Gastrocnemius medialis (tissue), 4 donors: ENCODE results near the gene CSF2RB. TPM values are rescaled to one million over a fixed set of nuclear protein-coding genes. Genes with fewer than 3 reads are reported as not detected.

Experiments used
- ATAC-seq, 2 donors: fragments of 150-250 bp; one replicate each; pipeline ENCODE4 v1.9.1; 2016
- DNase-seq, 2 donors: peaks; one replicate each; pipeline ENCODE4 v3.0.0-alpha.2; 2019
- H3K27ac ChIP-seq, 4 donors: fragments of 200-600 bp; sonication (generic); 1 replicate in 1 of 4; 2 replicates in 3 of 4; pipeline ENCODE4 v1.5.1; 2016 to 2018; ENCODE audit warnings: mild to moderate bottlenecking in 2 of 4, moderate library complexity in 1 of 4
- H3K27me3 ChIP-seq, 3 donors: fragments of 200-600 bp; sonication (generic) in 2 of 3; 1 replicate in 1 of 3; 2 replicates in 2 of 3; pipeline versions ENCODE4 v1.5.1 to v1.6.0; 2016 to 2019; ENCODE audit warnings: mild to moderate bottlenecking in 1 of 3, moderate library complexity in 1 of 3
- H3K36me3 ChIP-seq, 2 donors: fragments of 200-600 bp; sonication (generic) in 1 of 2; one replicate each; pipeline ENCODE4 v1.5.1; 2017 to 2018
- H3K4me1 ChIP-seq, 2 donors: fragments of 200-600 bp; sonication (generic) in 1 of 2; one replicate each; pipeline ENCODE4 v1.5.1; 2016 to 2017; ENCODE audit warnings: mild to moderate bottlenecking in 2 of 2
- H3K4me3 ChIP-seq, 4 donors: fragments of 200-600 bp; sonication (generic) in 3 of 4; 1 replicate in 1 of 4; 2 replicates in 3 of 4; pipeline ENCODE4 v1.5.1; 2016 to 2019; ENCODE audit warnings: mild to moderate bottlenecking in 2 of 4
- H3K9me3 ChIP-seq, 3 donors: fragments of 200-600 bp; sonication (generic) in 2 of 3; 1 replicate in 1 of 3; 2 replicates in 2 of 3; pipeline ENCODE4 v1.5.1; 2016 to 2019
- POLR2A ChIP-seq, 2 donors: fragments of 450-650 bp; IDR thresholded peaks; one replicate each; pipeline ENCODE4 v1.6.1; 2017; ENCODE audit warnings: antibody characterized with exemption in 2 of 2, mild to moderate bottlenecking in 2 of 2, moderate library complexity in 2 of 2
- in situ Hi-C, 4 donors: fragments of 200-750 bp; cut with MboI; loops; one replicate each; pipeline versions ENCODE4 v1.15.0 to v1.8.0; 2017; ENCODE audit warnings: low sequenced_read_pairs in 4 of 4
- intact Hi-C: fragments of 100-400 bp; cut with DNase I; formaldehyde crosslinking; loops from one replicate; pipeline ENCODE4 v1.15.1; 2023; ENCODE audit warnings: low total_unique reads
- total RNA-seq, 4 donors: library from RNA; depleted of rRNA; stranded (reverse); fragments of >200 nt; gene quantifications; one replicate each; pipeline versions ENCODE4 v1.1.0 to v1.2.3, GENCODE V29; 2016
- TF ChIP-seq, protein P1 (sequence below), 5 experiments: fragments of 450-650 bp in 3 of 5; fragments of 200-600 bp in 2 of 5; sonication (generic) in 2 of 5; IDR thresholded peaks in 4 of 5; conservative IDR thresholded peaks in 1 of 5; 1 replicate in 4 of 5; 2 replicates in 1 of 5; pipeline ENCODE4 v1.5.1; 2016 to 2019; ENCODE audit warnings: antibody characterized with exemption in 5 of 5, mild to moderate bottlenecking in 3 of 5, moderate library complexity in 3 of 5

Gene CSF2RB
- total RNA-seq, 4 donors from 2014 or later = 1.2 to 2.0 (median 1.6) TPM

DNA sequence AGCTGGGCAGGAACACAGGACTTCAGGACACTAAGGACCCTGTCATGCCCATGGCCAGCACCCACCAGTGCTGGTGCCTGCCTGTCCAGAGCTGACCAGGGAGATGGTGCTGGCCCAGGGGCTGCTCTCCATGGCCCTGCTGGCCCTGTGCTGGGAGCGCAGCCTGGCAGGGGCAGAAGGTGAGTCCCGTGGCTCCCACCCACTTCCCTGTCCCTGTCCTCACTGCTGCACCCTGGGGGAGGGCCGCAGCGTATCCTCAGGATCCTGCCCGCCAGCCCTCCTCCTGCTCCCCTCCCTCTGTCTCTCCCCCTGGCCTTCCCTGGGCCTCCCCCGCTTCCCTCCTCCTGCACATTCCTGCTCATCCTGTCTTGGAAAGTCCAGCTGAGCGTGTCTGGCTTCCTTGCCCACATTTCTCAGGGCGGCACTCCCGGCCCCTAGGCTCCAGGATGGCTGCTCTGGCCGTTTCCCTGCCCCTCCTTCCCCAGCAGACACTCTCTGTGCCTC lies 8.7 kb downstream of the CSF2RB start:
- no peaks in the 10 kb centered on the region for H3K4me1 ChIP-seq
- DNase-seq (no peak), ATAC-seq (no peak)
- H3K27ac ChIP-seq = no peak overlapping the region
- in situ Hi-C loops = no loop called here
- intact Hi-C loops = no loop called here
- no peak overlapping the region for H3K4me3 ChIP-seq
- TF ChIP-seq POLR2A (IDR thresholded peaks at IDR 0.05) = no peak
- TF ChIP-seq, protein P1, sequence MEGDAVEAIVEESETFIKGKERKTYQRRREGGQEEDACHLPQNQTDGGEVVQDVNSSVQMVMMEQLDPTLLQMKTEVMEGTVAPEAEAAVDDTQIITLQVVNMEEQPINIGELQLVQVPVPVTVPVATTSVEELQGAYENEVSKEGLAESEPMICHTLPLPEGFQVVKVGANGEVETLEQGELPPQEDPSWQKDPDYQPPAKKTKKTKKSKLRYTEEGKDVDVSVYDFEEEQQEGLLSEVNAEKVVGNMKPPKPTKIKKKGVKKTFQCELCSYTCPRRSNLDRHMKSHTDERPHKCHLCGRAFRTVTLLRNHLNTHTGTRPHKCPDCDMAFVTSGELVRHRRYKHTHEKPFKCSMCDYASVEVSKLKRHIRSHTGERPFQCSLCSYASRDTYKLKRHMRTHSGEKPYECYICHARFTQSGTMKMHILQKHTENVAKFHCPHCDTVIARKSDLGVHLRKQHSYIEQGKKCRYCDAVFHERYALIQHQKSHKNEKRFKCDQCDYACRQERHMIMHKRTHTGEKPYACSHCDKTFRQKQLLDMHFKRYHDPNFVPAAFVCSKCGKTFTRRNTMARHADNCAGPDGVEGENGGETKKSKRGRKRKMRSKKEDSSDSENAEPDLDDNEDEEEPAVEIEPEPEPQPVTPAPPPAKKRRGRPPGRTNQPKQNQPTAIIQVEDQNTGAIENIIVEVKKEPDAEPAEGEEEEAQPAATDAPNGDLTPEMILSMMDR (IDR thresholded peaks at IDR 0.05 in 4 of 5, conservative IDR thresholded peaks at IDR 0.05 in 1 of 5) = no peak
- peaks cover 7 to 23% (median 20%) of the 10 kb centered on the region in 3 donors for H3K27me3 ChIP-seq
- H3K9me3 ChIP-seq = no peaks in the 10 kb centered on the region
- H3K36me3 ChIP-seq = no peaks in the 10 kb centered on the region

DNA sequence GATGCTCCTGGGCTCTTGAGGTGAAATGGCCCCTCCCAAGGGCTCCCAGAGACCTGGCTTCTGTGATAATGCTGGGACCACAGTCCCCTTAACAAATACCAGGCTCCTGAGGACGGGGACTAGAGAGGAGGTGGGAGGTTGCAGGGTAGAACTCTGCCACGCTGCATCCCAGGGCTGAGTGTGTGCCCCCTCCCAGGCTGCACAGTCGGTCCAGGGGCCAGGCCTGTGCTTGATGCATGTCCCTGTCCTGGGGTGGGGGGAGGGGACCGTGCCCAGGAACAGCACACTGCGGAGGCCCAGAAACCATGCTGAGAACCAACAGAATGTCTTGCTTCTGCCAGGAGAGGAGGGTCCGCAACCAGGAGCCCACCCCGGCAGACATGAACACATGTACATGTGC lies 9.3 kb downstream of the CSF2RB start:
- no peaks in the 10 kb centered on the region for H3K36me3 ChIP-seq
- H3K27me3 ChIP-seq = peaks cover 10 to 23% (median 20%) of the 10 kb centered on the region in 3 donors

GRCh38 chr22:36923131-36923788 lies 9.8 kb downstream of the CSF2RB start:
- H3K27me3 ChIP-seq = peaks cover 10 to 23% (median 20%) of the 10 kb centered on the region in 3 donors
- in situ Hi-C loops = no loop called here

More for the DNA sequence above, 9.3 kb downstream of the CSF2RB start:
- ATAC-seq = no peak
- H3K27ac ChIP-seq = no peak overlapping the region
- H3K4me1 ChIP-seq = no peaks in the 10 kb centered on the region
- in situ Hi-C loops (no loop called here), intact Hi-C loops (no loop called here)
- no peaks in the 10 kb centered on the region for H3K9me3 ChIP-seq
- H3K4me3 ChIP-seq = no peak overlapping the region
- TF ChIP-seq POLR2A (IDR thresholded peaks at IDR 0.05) = no peak
- TF ChIP-seq, protein P1 (IDR thresholded peaks at IDR 0.05 in 4 of 5, conservative IDR thresholded peaks at IDR 0.05 in 1 of 5) = no peak
- DNase-seq = no peak

GRCh38 chr22:36924151-36924698 lies 10.8 kb downstream of the CSF2RB start:
- in situ Hi-C loops (no loop called here), intact Hi-C loops (no loop called here)
- Histone ChIP-seq H3K4me3 (no peak overlapping the region), H3K4me1 (no peaks in the 10 kb centered on the region), H3K27ac (no peak overlapping the region), H3K9me3 (no peaks in the 10 kb centered on the region), H3K27me3 (peaks cover 10 to 23% (median 20%) of the 10 kb centered on the region in 3 donors), H3K36me3 (no peaks in the 10 kb centered on the region)
- DNase-seq (no peak), ATAC-seq (no peak)
- TF ChIP-seq, protein P1 (IDR thresholded peaks at IDR 0.05 in 4 of 5, conservative IDR thresholded peaks at IDR 0.05 in 1 of 5) = no peak
- TF ChIP-seq POLR2A (IDR thresholded peaks at IDR 0.05) = no peak

More at GRCh38 chr22:36923131-36923788, 9.8 kb downstream of the CSF2RB start:
- Histone ChIP-seq H3K4me3 (no peak overlapping the region), H3K9me3 (no peaks in the 10 kb centered on the region), H3K4me1 (no peaks in the 10 kb centered on the region), H3K36me3 (no peaks in the 10 kb centered on the region), H3K27ac (no peak overlapping the region)
- intact Hi-C loops = no loop called here
- ATAC-seq = no peak
- DNase-seq = no peak
- TF ChIP-seq, protein P1 (IDR thresholded peaks at IDR 0.05 in 4 of 5, conservative IDR thresholded peaks at IDR 0.05 in 1 of 5) = no peak
- TF ChIP-seq POLR2A (IDR thresholded peaks at IDR 0.05) = no peak
